ENCODE results near the gene FXYD5. TPM values are rescaled to one million over a fixed set of nuclear protein-coding genes. Genes with fewer than 3 reads are reported as not detected.
"Not testable (repeated sequence)": the region's sequence is repeated elsewhere in the genome, so short reads cannot be mapped to it uniquely, and the experiment has no call there.

The FXYD5 gene
- total RNA-seq, 2 experiments from 2014 or later, result 82.1 to 147 TPM

DNA sequence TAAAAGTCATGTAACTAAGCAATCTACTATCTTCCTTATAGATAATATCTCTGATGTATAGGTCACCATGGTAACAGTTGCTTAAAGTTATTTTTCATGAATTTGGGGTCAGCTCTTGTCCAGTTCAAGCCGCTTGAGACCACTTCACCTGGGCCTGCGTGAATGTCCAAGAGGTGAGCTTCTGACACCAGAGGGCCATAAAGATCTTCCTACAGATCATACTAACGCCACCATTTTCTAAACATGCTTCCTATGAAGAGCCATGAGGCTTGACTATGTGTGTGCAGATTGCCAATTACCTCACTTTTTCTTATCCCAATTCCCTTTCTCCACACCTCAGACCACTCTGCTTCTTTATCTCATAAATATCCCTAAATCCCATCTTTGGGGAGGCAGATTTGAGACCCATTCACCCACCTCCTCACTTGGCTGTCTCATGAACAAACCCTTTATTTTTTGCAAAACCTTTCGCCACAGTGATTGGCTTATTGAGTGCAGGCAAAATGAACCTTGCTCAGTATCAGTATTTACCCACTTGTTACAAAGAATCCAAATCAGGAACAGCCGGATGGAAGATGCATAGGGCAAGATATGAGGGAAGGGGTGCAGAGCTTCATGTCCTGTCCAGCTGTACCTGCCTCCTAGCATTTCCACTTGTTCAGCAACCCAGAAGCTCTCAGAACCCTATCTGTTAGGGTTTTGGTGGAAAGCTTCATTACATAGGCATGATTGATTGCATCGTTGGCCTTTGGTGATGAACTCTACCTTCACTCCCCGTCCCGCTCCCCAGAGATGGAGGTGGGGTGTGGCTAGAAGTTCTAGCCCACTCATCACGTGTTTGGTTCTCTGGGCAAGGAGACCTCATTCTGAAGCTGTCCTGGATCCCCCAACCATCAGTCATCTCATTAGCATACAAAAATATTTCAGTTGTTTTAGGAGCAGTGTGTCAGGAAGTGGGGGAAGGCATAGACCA is 39.8 kb downstream of the FXYD5 start:
- Histone ChIP-seq H3K4me3 (ENCODE audit: low read depth, low read length, poor library complexity, severe bottlenecking) (no peak overlapping the region), H3K9me2 (ENCODE audit: insufficient read depth, low read length) (no peaks in the 10 kb centered on the region), H3K4me1 (ENCODE audit: insufficient read depth, low read length, poor library complexity, severe bottlenecking) (no peaks in the 10 kb centered on the region), H3K36me3 (ENCODE audit: insufficient read depth, low read length) (no peaks in the 10 kb centered on the region; the same call in 1 of the 2 replicates), H3K79me2 (ENCODE audit: insufficient read depth, low read depth, low read length) (no peaks in the 10 kb centered on the region), H3K27ac (ENCODE audit: low read depth, low read length, poor library complexity, severe bottlenecking) (no peak overlapping the region), H2AFZ (ENCODE audit: low read length) (no peak overlapping the region), H4K20me1 (ENCODE audit: insufficient read depth, low read length) (no peaks in the 10 kb centered on the region), H3K4me2 (ENCODE audit: low read length) (no peak overlapping the region), H3K9me3 (ENCODE audit: low read length) (peaks cover 17% of the 10 kb centered on the region)
- TF ChIP-seq, protein P1, sequence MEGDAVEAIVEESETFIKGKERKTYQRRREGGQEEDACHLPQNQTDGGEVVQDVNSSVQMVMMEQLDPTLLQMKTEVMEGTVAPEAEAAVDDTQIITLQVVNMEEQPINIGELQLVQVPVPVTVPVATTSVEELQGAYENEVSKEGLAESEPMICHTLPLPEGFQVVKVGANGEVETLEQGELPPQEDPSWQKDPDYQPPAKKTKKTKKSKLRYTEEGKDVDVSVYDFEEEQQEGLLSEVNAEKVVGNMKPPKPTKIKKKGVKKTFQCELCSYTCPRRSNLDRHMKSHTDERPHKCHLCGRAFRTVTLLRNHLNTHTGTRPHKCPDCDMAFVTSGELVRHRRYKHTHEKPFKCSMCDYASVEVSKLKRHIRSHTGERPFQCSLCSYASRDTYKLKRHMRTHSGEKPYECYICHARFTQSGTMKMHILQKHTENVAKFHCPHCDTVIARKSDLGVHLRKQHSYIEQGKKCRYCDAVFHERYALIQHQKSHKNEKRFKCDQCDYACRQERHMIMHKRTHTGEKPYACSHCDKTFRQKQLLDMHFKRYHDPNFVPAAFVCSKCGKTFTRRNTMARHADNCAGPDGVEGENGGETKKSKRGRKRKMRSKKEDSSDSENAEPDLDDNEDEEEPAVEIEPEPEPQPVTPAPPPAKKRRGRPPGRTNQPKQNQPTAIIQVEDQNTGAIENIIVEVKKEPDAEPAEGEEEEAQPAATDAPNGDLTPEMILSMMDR (conservative IDR thresholded peaks at IDR 0.05; ENCODE audit: low read length), result peak; percentile 38; the same call in 1 of the 2 replicates
- no peak for TF ChIP-seq EZH2phosphoT487 (IDR thresholded peaks at IDR 0.05; ENCODE audit: borderline replicate concordance, low read depth, low read length)
- ChIA-PET CTCF (ENCODE audit: unreplicated experiment) (interaction anchor here (0.6 kb wide), 1 partner anchor 53 kb away, joined by 12 read pairs; no protein-coding TSS in a partner anchor), POLR2A (interaction anchor here (0.5 to 0.6 kb wide), 2 partner anchors 53 to 183 kb away, joined by 3 to 6 read pairs; no protein-coding TSS in a partner anchor)
- no TSS peak for BruUV-seq (replicated peaks)
- DNase-seq (ENCODE audit: low spot score), result peak; percentile 29
- intact Hi-C loops (cut with micrococcal nuclease; ENCODE audit: unreplicated experiment), result no loop called here

DNA sequence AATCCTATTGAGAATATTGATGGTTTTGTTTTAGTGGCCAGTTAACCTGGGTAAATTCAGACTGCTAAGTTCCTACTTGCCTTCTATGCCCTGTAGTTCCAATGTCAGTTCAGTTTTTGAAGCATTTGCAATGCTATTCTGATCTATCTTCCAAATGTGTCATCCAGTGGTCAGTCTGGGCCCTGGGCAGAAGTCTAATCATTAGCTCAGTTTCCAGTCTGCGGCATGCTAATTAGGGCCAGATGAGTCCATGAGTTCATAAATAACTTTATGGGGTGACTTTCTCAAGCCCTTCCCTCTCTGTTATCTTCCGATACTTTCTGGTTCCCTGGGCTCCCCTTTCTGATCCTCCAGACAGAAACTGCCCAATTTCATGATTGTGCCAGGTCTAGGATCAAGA is 41.3 kb downstream of the FXYD5 start:
- ChIA-PET CTCF (ENCODE audit: unreplicated experiment) (no interaction called here), POLR2A (no interaction called here)
- H4K20me1 ChIP-seq (ENCODE audit: insufficient read depth, low read length), result no peaks in the 10 kb centered on the region
- no peaks in the 10 kb centered on the region; the same call in 1 of the 2 replicates for H3K36me3 ChIP-seq (ENCODE audit: insufficient read depth, low read length)
- BruUV-seq (replicated peaks), result no TSS peak
- H3K4me3 ChIP-seq (ENCODE audit: low read depth, low read length, poor library complexity, severe bottlenecking), result no peak overlapping the region
- no peaks in the 10 kb centered on the region for H3K4me1 ChIP-seq (ENCODE audit: insufficient read depth, low read length, poor library complexity, severe bottlenecking)
- intact Hi-C loops (cut with micrococcal nuclease; ENCODE audit: unreplicated experiment), result no loop called here
- no peak overlapping the region for H3K27ac ChIP-seq (ENCODE audit: low read depth, low read length, poor library complexity, severe bottlenecking)
- no peak for DNase-seq (ENCODE audit: low spot score)
- TF ChIP-seq EZH2phosphoT487 (IDR thresholded peaks at IDR 0.05; ENCODE audit: borderline replicate concordance, low read depth, low read length), result no peak
- TF ChIP-seq, protein P1 (conservative IDR thresholded peaks at IDR 0.05; ENCODE audit: low read length), result no peak
- peaks cover 16% of the 10 kb centered on the region for H3K9me3 ChIP-seq (ENCODE audit: low read length)
- no peak overlapping the region for H2AFZ ChIP-seq (ENCODE audit: low read length)
- H3K79me2 ChIP-seq (ENCODE audit: insufficient read depth, low read depth, low read length), result no peaks in the 10 kb centered on the region
- H3K9me2 ChIP-seq (ENCODE audit: insufficient read depth, low read length), result no peaks in the 10 kb centered on the region
- no peak overlapping the region for H3K4me2 ChIP-seq (ENCODE audit: low read length)

DNA sequence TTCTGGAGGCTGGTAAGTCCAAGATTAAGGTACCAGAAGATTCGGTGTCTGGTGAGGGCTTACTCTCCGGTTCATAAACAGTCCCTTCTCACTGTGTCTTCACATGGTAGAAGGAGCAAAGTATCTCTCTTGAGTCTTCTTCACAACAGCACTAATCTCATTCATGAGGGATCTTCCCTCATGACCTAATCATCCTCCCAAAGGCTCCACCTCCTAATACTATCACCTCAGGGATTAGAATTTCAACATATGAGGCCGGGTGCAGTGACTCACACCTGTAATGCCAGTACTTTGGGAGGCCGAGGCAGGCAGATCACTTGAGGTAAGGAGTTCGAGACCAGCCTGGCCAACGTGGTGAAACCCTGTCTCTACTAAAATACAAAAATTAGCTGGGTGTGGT is 42.3 kb downstream of the FXYD5 start:
- H3K4me2 ChIP-seq (ENCODE audit: low read length); H3K9me2 ChIP-seq (ENCODE audit: insufficient read depth, low read length); DNase-seq (ENCODE audit: low spot score); H4K20me1 ChIP-seq (ENCODE audit: insufficient read depth, low read length); BruUV-seq (replicated peaks); CTCF ChIA-PET (ENCODE audit: unreplicated experiment); H3K4me3 ChIP-seq (ENCODE audit: low read depth, low read length, poor library complexity, severe bottlenecking); intact Hi-C loops (cut with micrococcal nuclease; ENCODE audit: unreplicated experiment); H2AFZ ChIP-seq (ENCODE audit: low read length); H3K4me1 ChIP-seq (ENCODE audit: insufficient read depth, low read length, poor library complexity, severe bottlenecking); H3K27ac ChIP-seq (ENCODE audit: low read depth, low read length, poor library complexity, severe bottlenecking); POLR2A ChIA-PET; H3K36me3 ChIP-seq (ENCODE audit: insufficient read depth, low read length); H3K79me2 ChIP-seq (ENCODE audit: insufficient read depth, low read depth, low read length); H3K9me3 ChIP-seq (ENCODE audit: low read length): not testable (repeated sequence)
